BLaER1 (cell line): ENCODE measurements around the gene TTF1.

ENCODE experiments used
- H3K27ac ChIP-seq: shearing (Covaris generic); formaldehyde crosslinking; 2 replicates; pipeline ENCODE4 v1.8.1; 2022
- H3K27me3 ChIP-seq: shearing (Covaris generic); formaldehyde crosslinking; 2 replicates; pipeline ENCODE4 v1.8.1; 2022
- H3K36me3 ChIP-seq: shearing (Covaris generic); formaldehyde crosslinking; 2 replicates; pipeline ENCODE4 v1.8.1; 2022
- H3K4me1 ChIP-seq: shearing (Covaris generic); formaldehyde crosslinking; 2 replicates; pipeline ENCODE4 v1.8.1; 2022
- H3K4me2 ChIP-seq: shearing (Covaris generic); formaldehyde crosslinking; 2 replicates; pipeline ENCODE4 v1.8.1; 2022
- H3K4me3 ChIP-seq: shearing (Covaris generic); formaldehyde crosslinking; 2 replicates; pipeline ENCODE4 v1.8.1; 2022
- H3K9ac ChIP-seq: shearing (Covaris generic); formaldehyde crosslinking; 2 replicates; pipeline ENCODE4 v1.8.1; 2022
- H3K9me3 ChIP-seq: shearing (Covaris generic); formaldehyde crosslinking; 2 replicates; pipeline ENCODE4 v1.8.1; 2022
- H4K20me1 ChIP-seq: shearing (Covaris generic); formaldehyde crosslinking; 2 replicates; pipeline ENCODE4 v1.8.1; 2022
- Cebpa-rat ChIP-seq: shearing (Covaris generic); IDR thresholded peaks from 2 replicates; pipeline ENCODE4 v1.8.1; 2022

Gene TTF1

DNA sequence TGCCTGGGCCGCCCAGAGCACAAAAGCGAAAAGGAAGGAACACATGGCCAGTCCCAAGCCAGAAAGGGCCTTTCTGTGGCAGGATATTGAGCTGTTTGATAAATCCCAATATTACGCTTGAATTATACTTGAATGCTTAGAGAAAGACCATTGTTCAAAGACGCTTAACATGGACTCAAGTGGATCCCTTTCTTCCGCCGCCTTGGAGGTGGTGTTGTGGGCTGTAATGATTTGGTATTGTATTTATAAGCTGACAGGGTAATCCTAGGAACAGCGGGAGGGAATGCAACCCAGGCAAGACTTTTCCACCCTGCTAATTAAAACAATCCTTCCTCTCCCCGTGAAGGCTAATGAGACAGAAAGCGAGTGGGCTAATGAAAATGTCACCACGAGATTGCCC is 28.2 kb upstream of the TTF1 start:
- peaks cover 30% of the 10 kb centered on the region for H3K4me1 ChIP-seq
- H3K9me3 ChIP-seq, result no peaks in the 10 kb centered on the region
- H3K4me3 ChIP-seq, result no peak overlapping the region
- no peak for TF ChIP-seq Cebpa-rat
- no peak overlapping the region for H3K9ac ChIP-seq
- no peaks in the 10 kb centered on the region for H4K20me1 ChIP-seq
- no peaks in the 10 kb centered on the region for H3K27me3 ChIP-seq
- no peaks in the 10 kb centered on the region for H3K36me3 ChIP-seq
- H3K27ac ChIP-seq, result no peak overlapping the region
- no peak overlapping the region for H3K4me2 ChIP-seq

DNA sequence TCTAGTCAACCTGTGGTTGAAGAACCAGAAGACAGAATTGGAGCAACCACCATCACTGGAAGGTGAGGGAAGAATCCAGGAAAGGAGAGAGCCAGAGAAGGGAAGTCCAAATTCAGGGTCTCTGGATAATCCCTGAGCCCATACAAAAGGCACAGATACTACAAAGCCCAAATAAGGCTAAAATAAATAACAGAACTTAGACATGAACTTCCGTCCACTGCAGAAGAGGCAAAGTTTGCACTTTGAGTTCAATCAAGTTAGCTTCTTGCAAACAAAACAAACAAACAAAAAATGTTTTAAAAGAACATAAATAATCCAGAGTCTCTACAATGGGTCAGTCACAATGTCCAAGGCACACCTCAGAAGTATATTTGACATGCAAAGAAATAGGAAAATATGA is 24.4 kb upstream of the TTF1 start:
- no peaks in the 10 kb centered on the region for H3K36me3 ChIP-seq
- H3K27me3 ChIP-seq, result no peaks in the 10 kb centered on the region
- peak overlapping the region; percentile 80 for H3K27ac ChIP-seq
- peak overlapping the region; percentile 49; the same call in 1 of the 2 replicates for H3K9ac ChIP-seq
- no peaks in the 10 kb centered on the region for H3K9me3 ChIP-seq
- peak overlapping the region; percentile 82 for H3K4me2 ChIP-seq
- H3K4me3 ChIP-seq, result no peak overlapping the region
- H3K4me1 ChIP-seq, result peaks cover 36% of the 10 kb centered on the region
- H4K20me1 ChIP-seq, result no peaks in the 10 kb centered on the region
- TF ChIP-seq Cebpa-rat, result no peak

DNA sequence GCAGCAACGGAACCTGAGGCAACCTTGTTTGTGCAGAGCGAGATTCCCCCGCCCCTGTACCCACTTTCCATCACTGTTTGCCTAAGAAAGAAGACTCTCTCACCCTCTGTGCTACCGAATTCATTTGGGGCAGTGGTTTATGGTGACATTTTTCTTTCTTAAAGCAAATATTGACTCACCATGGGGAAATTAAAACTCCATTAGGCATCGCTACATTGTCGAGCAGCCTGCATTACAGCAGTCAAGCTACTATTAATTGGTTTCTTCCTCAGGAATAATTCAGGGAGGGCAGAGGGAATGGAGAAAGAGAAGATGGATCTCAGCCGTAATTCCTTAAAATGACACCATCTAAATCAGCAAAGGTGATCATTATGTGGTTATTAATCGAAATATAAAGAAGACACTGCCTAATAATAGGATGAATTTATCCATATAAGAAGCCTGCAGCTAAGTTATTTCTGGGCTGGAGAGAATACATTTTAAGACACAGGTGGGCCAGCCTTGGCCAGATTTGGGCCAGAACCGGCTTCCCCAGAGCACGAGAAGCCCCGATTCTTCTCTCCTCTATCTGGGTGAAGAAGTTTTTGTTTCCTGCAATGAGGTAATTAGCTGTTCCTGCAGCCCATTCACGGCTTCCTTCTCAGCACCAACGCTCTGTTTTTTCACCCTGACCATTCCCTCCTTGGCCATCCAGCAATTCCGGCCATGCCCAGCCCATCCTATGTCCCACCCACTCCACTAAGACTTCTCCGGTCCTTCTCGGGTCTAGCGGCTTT is 20.2 kb upstream of the TTF1 start:
- Histone ChIP-seq H3K9ac (no peak overlapping the region), H4K20me1 (no peaks in the 10 kb centered on the region), H3K9me3 (no peaks in the 10 kb centered on the region), H3K4me3 (no peak overlapping the region), H3K27me3 (no peaks in the 10 kb centered on the region), H3K4me2 (no peak overlapping the region), H3K27ac (no peak overlapping the region), H3K4me1 (peaks cover 30% of the 10 kb centered on the region), H3K36me3 (no peaks in the 10 kb centered on the region)
- TF ChIP-seq Cebpa-rat, result no peak

DNA sequence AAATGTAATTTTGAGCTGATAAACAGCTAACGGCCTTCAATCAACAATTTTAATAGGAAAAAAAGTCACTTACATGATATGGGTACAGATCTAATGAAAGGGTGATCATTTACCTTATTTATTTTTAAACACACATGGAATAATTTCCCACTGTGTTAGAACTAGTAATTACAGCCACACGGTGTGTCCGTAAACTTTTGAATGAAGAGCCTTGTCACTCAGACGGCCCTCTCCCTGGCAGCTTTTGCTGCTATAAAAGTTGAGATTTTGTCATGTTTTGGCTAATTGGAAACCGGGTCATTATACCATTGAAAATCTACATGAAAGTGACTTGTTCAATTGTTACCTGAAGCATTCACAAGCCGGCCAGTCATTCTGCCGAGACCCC is 19.0 kb upstream of the TTF1 start:
- H3K9ac ChIP-seq, result no peak overlapping the region
- H3K27me3 ChIP-seq, result no peaks in the 10 kb centered on the region
- no peak overlapping the region for H3K27ac ChIP-seq
- no peaks in the 10 kb centered on the region for H3K36me3 ChIP-seq
- H3K4me1 ChIP-seq, result peaks cover 18% of the 10 kb centered on the region
- no peaks in the 10 kb centered on the region for H3K9me3 ChIP-seq
- no peaks in the 10 kb centered on the region for H4K20me1 ChIP-seq
- H3K4me3 ChIP-seq, result no peak overlapping the region
- no peak for TF ChIP-seq Cebpa-rat
- no peak overlapping the region for H3K4me2 ChIP-seq

DNA sequence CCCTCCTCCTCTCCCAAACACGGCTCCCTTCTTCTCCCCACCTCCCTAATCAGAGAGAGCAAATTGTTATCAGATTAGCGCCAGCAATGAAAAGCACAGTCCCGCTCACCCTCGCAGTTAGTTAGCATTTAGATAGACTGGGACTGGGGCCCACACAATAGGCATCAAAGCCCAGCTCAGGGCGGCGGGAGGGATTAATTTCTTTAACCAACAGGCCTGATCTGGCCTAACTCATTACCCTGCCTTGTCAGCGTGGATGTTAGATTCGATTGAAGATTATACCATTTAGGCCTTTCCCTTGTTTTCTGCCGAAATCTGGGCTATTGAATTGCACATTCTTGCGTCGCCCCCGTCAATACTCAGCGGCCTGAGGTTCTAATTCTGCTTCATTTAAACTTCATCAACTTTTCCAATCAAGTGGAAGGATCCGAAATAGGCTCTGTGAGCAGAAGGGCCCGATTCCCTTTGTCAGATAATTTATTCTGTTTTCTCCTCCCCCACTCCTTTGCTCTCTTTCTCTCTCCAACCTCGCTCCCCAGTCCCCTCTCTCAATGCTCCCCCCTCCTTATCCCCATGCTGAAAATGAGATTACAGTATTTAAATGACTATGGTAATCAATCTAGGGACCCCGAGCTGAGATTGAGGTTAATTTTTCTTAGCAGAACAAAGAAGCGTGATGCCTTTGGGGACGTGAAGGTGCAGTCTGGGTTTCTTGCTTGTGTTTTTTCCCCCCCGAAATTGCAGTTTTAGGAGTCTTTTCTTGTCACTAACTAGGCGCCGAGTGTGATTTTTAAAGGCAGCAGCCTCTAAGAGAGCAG is 18.4 kb upstream of the TTF1 start:
- no peak for TF ChIP-seq Cebpa-rat
- H3K27me3 ChIP-seq, result no peaks in the 10 kb centered on the region
- H4K20me1 ChIP-seq, result no peaks in the 10 kb centered on the region
- H3K36me3 ChIP-seq, result no peaks in the 10 kb centered on the region
- no peak overlapping the region for H3K27ac ChIP-seq
- H3K9me3 ChIP-seq, result no peaks in the 10 kb centered on the region
- H3K4me2 ChIP-seq, result no peak overlapping the region
- H3K4me1 ChIP-seq, result peaks cover 12% of the 10 kb centered on the region
- no peak overlapping the region for H3K4me3 ChIP-seq
- H3K9ac ChIP-seq, result no peak overlapping the region

DNA sequence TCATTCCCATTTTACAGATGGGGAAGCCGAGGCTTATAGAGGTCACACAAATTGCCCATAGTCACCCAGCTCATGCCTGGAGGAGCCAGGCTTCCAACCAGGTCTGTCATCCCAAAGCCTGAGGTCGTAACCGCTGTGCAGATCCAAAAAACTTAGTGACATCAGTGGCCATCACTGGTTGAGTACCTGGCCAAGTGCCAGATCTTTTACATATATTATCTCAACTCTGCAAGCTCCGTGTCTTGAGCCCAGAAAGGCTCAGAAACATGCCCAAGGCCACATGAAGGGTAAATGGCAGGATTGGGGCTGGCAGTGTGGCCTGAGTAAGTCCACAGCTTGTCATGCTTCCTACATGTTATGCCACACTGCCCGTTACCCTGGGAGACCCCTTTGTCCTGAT is 16.9 kb upstream of the TTF1 start:
- no peaks in the 10 kb centered on the region for H3K27me3 ChIP-seq

DNA sequence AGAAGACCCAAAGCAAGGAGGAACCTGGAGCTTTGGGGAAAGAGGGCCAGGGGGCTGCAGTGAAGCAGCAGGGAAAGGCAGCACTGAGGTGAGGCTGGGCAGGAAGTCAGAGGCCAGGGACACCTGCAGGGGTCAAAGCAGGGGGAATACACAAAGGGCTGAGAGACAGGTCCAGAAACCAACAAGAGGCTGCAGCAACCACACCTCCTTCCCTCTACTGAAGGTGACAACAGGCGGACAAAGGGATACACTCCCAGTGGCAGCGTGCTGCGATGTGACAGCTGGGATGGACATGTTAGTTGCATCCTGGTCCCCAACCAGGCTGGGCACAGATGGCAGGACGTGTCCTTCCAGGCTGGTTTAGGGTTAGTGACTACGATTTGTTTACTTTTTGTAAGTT is 15.9 kb upstream of the TTF1 start:
- Histone ChIP-seq H3K4me1 (peaks cover 9% of the 10 kb centered on the region), H3K27me3 (no peaks in the 10 kb centered on the region), H3K4me3 (no peak overlapping the region), H3K4me2 (no peak overlapping the region), H3K27ac (no peak overlapping the region), H3K9ac (no peak overlapping the region), H3K36me3 (no peaks in the 10 kb centered on the region), H4K20me1 (no peaks in the 10 kb centered on the region), H3K9me3 (no peaks in the 10 kb centered on the region)
- no peak for TF ChIP-seq Cebpa-rat

More for the DNA sequence above, 16.9 kb upstream of the TTF1 start:
- H3K27ac ChIP-seq, result no peak overlapping the region
- H3K4me1 ChIP-seq, result peaks cover 9% of the 10 kb centered on the region
- H3K9ac ChIP-seq, result no peak overlapping the region
- no peaks in the 10 kb centered on the region for H3K9me3 ChIP-seq
- no peak for TF ChIP-seq Cebpa-rat
- no peaks in the 10 kb centered on the region for H3K36me3 ChIP-seq
- H3K4me2 ChIP-seq, result no peak overlapping the region
- no peaks in the 10 kb centered on the region for H4K20me1 ChIP-seq
- no peak overlapping the region for H3K4me3 ChIP-seq

DNA sequence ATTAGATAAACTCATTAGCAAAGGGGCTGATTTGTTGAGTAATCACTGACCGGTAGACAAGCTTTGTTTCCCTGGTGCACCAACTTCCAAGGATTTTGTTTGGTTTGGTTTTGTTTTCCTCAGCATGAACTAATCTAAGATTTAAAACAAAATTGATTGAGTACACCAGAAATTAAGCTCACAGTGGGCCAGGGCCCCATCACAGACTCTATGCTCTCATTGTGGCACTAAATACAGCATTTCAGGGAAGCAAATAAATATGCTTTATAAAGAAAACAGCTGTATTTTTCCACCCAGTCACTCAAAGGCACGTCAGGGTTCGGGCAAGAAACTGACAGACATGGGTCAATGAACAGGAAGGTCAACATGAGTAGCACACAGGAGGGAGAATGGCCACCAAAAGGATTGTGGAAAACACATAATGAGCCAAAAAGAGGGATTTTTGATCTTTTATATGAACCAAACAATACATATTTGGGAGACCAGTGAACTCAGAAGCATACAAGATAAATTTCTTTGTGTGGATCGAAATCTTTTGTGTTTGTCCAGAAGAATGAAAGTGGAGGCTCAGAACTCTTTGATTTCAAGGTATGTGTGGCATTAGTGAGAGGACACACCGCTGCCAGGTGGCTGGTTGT is 12.2 kb upstream of the TTF1 start:
- no peaks in the 10 kb centered on the region for H3K36me3 ChIP-seq
- peak overlapping the region; percentile 40 for H3K4me2 ChIP-seq
- no peak overlapping the region for H3K27ac ChIP-seq
- TF ChIP-seq Cebpa-rat, result no peak
- H4K20me1 ChIP-seq, result no peaks in the 10 kb centered on the region
- H3K4me1 ChIP-seq, result peaks cover 9% of the 10 kb centered on the region
- H3K4me3 ChIP-seq, result no peak overlapping the region
- no peaks in the 10 kb centered on the region for H3K9me3 ChIP-seq
- no peak overlapping the region for H3K9ac ChIP-seq
- peaks cover 4% of the 10 kb centered on the region; the same call in 1 of the 2 replicates for H3K27me3 ChIP-seq

DNA sequence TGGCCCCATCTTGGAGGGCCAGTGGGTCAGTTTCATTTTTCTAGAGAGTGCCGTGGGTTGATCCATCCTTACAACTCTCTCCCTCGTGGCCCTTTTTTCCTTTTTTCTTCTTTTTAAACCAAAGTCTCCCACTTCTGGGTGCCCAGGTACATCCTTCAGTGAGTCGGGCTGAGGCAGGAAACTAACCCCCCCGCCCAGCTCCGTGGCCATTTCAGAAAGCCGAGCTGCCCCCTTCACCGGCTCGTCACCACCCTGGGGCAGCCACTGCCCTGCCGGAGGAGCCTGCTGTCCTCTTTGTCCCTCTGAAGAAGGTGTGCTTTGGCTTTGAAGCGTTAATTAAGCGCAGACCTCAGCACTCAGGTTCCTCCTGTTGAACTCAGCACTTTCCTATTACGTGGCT is 8.5 kb upstream of the TTF1 start:
- no peak overlapping the region for H3K4me3 ChIP-seq
- H3K27ac ChIP-seq, result no peak overlapping the region
- H3K4me2 ChIP-seq, result no peak overlapping the region
- H3K9ac ChIP-seq, result no peak overlapping the region
- H4K20me1 ChIP-seq, result peaks cover 8% of the 10 kb centered on the region
- no peaks in the 10 kb centered on the region for H3K36me3 ChIP-seq
- no peak for TF ChIP-seq Cebpa-rat
- H3K4me1 ChIP-seq, result peaks cover 32% of the 10 kb centered on the region
- H3K9me3 ChIP-seq, result no peaks in the 10 kb centered on the region
- peaks cover 14% of the 10 kb centered on the region for H3K27me3 ChIP-seq

DNA sequence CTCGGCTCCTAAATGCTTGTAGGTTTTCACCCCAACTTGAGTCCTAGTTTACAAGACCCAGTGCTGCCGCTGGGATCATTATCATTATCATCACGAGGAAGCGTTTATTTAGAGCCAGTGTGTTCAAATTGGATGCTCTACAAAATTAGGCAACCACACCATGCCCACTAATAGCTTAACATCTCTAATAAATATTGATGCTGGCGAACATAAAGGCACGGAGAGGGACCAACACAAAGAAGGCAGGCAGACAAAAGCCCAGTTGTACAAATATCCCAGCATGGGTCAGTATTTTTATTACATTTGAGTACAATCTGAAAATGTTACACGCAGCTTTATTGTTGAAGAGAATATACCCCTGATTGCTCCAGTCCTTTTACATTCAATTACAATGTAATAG is 8.1 kb upstream of the TTF1 start:
- no peaks in the 10 kb centered on the region for H3K9me3 ChIP-seq
- no peak overlapping the region for H3K9ac ChIP-seq
- no peak overlapping the region for H3K4me2 ChIP-seq
- peaks cover 36% of the 10 kb centered on the region for H3K4me1 ChIP-seq
- H3K27ac ChIP-seq, result no peak overlapping the region
- peaks cover 9% of the 10 kb centered on the region for H4K20me1 ChIP-seq
- TF ChIP-seq Cebpa-rat, result no peak
- no peak overlapping the region for H3K4me3 ChIP-seq
- no peaks in the 10 kb centered on the region for H3K36me3 ChIP-seq
- H3K27me3 ChIP-seq, result peaks cover 19% of the 10 kb centered on the region
